ENCODE data around the gene SNX30.

SNX30 gene

DNA sequence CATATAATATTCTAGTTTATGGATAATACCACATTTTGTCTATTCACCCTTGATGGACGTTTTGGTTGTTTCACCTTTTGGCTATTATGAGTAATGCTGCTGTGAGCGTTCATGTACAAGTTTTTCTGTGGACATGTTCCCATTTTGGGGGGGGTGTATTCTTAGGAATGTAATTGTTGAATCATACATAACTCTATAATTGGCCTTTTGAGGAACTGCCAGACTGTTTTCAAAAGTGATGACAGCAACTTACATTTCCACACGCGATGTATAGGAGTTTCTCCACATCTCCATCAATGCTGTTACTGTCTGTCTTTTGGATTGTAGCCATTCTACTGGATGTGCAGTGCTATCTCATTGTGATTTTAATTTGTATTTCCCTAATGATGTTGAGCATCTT is 70.3 kb downstream of the SNX30 start:
- ATAC-seq (replicated peaks; ENCODE audit: extremely low read depth, poor library complexity, severe bottlenecking) (no peak), DNase-seq (ENCODE audit: low spot score in 2 of 2) (no peak)
- Mint-ChIP-seq H3K4me3 (no peak overlapping the region), H3K36me3 (ENCODE audit: insufficient read depth) (peaks cover 17% of the 10 kb centered on the region), H3K27ac (ENCODE audit: low read depth) (no peak overlapping the region), H3K27me3 (no peaks in the 10 kb centered on the region), H3K4me1 (peaks cover 17% of the 10 kb centered on the region), H3K9me3 (no peaks in the 10 kb centered on the region)

- Mint-ChIP-seq H3K36me3 (ENCODE audit: insufficient read depth) (peaks cover 17% of the 10 kb centered on the region), H3K4me3 (no peak overlapping the region), H3K27ac (ENCODE audit: low read depth) (no peak overlapping the region), H3K9me3 (no peaks in the 10 kb centered on the region), H3K27me3 (no peaks in the 10 kb centered on the region), H3K4me1 (peaks cover 6% of the 10 kb centered on the region)
- DNase-seq (ENCODE audit: low spot score in 2 of 2) (no peak), ATAC-seq (replicated peaks; ENCODE audit: extremely low read depth, poor library complexity, severe bottlenecking) (no peak)
Measured at GRCh38 chr9:112822618-112823017, 72.1 kb downstream of the SNX30 start.

- Mint-ChIP-seq H3K4me3 (no peak overlapping the region), H3K27ac (ENCODE audit: low read depth) (no peak overlapping the region), H3K4me1 (peaks cover 6% of the 10 kb centered on the region), H3K36me3 (ENCODE audit: insufficient read depth) (peaks cover 14% of the 10 kb centered on the region), H3K27me3 (no peaks in the 10 kb centered on the region), H3K9me3 (no peaks in the 10 kb centered on the region)
- ATAC-seq (replicated peaks; ENCODE audit: extremely low read depth, poor library complexity, severe bottlenecking) (no peak), DNase-seq (ENCODE audit: low spot score in 2 of 2) (no peak)
Measured at GRCh38 chr9:112823257-112823656, 72.7 kb downstream of the SNX30 start.

DNA sequence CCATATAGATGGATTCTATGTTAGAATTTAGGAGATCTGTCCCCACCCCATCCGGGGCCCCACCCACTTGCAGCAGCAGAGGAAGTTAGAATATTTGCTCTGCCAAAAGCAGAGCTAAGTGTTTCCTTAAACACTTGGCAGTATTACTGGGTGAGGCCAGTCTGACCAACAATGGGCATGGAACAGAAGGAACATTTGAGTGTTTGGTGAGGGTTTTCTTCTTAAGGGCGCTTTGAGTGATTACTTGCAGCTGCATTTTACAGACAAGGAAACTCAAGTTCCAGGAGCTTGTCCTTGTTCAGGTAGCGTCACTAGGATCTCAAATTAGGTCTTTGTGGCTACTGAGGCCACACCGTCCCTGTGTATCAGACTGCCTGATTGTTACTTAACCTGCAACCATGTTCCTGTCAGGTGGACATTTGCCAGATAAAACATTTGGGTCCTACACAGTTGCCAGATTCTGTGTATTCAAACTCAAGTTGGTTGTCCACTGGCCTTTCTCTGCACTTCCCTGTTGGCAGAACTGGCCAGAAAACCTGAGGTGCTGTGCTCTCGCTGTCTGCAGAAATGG is 80.8 kb downstream of the SNX30 start:
- H3K9me3 Mint-ChIP-seq = no peaks in the 10 kb centered on the region
- H3K4me1 Mint-ChIP-seq = peaks cover 6% of the 10 kb centered on the region
- no peak overlapping the region for H3K4me3 Mint-ChIP-seq
- ATAC-seq (replicated peaks; ENCODE audit: extremely low read depth, poor library complexity, severe bottlenecking) (no peak), DNase-seq (ENCODE audit: low spot score in 2 of 2) (no peak)
- no peak overlapping the region for H3K27ac Mint-ChIP-seq (ENCODE audit: low read depth)
- H3K27me3 Mint-ChIP-seq = no peaks in the 10 kb centered on the region
- H3K36me3 Mint-ChIP-seq (ENCODE audit: insufficient read depth) = peaks cover 9% of the 10 kb centered on the region

DNA sequence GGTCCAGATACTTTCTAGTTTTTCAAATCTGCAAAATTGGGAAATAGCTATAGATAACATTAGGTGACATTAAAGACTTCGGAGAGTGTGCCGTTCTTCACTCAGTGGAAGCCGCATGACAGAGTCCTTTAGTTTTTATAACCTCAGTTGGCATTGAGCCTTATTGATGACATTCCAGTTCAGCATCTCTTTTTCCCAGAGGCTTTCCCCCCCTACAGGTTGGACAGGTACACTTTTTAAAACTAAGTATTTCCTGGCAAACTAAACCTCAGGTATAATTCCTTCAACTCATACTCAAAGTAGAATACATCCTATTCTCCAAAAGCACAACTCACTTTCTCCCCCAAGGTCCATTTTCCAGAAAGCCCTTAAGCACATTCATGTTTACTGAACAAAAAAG is 81.4 kb downstream of the SNX30 start:
- peaks cover 6% of the 10 kb centered on the region for H3K4me1 Mint-ChIP-seq
- DNase-seq (ENCODE audit: low spot score in 2 of 2) (no peak), ATAC-seq (replicated peaks; ENCODE audit: extremely low read depth, poor library complexity, severe bottlenecking) (no peak)
- H3K36me3 Mint-ChIP-seq (ENCODE audit: insufficient read depth) = peaks cover 14% of the 10 kb centered on the region
- no peak overlapping the region for H3K27ac Mint-ChIP-seq (ENCODE audit: low read depth)
- H3K27me3 Mint-ChIP-seq = no peaks in the 10 kb centered on the region
- no peaks in the 10 kb centered on the region for H3K9me3 Mint-ChIP-seq
- no peak overlapping the region for H3K4me3 Mint-ChIP-seq

DNA sequence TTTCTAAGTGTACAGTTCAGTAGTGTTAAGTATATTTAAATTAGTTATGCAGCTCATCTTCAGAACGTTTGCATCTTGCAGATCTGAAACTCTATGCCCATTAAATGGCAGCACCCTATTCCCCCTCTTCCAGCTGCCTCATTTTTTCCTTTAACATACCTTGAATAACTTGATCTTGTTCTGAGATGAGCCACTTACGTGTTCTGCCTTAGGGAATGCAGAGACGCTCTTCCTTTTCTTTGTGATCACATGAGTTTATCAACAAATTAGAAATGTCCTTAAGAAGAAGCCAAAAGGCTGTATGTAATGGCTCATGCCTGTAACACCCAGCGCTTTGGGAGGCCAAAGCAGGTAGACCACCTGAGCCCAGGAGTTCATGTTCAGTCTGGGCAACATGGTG is 82.5 kb downstream of the SNX30 start:
- ATAC-seq (replicated peaks; ENCODE audit: extremely low read depth, poor library complexity, severe bottlenecking) (no peak), DNase-seq (ENCODE audit: low spot score in 2 of 2) (no peak)
- H3K36me3 Mint-ChIP-seq (ENCODE audit: insufficient read depth) = peaks cover 19% of the 10 kb centered on the region
- no peak overlapping the region for H3K27ac Mint-ChIP-seq (ENCODE audit: low read depth)
- H3K4me3 Mint-ChIP-seq = no peak overlapping the region
- no peaks in the 10 kb centered on the region for H3K9me3 Mint-ChIP-seq
- peaks cover 6% of the 10 kb centered on the region for H3K4me1 Mint-ChIP-seq
- H3K27me3 Mint-ChIP-seq = no peaks in the 10 kb centered on the region

DNA sequence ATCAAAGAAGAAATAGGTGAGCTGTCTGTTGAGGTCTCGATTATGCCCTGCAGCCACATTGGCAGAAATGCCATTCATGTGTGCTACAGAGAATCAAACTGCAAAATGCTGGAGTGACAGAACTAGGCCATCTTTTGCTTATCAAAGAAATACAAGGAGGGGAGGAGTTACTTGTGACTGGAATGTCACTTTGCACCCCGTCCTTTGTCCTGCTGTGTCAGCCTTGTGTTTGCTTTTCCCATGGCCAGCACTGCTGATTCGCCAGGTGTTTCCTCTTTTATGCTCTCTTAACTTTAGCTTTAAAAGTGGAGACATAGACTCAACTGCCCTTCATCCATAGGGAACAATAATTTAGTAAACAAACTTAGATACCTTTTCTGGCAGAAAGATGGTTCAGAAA is 85.8 kb downstream of the SNX30 start:
- Mint-ChIP-seq H3K9me3 (no peaks in the 10 kb centered on the region), H3K4me3 (no peak overlapping the region), H3K4me1 (no peaks in the 10 kb centered on the region), H3K27me3 (no peaks in the 10 kb centered on the region), H3K27ac (ENCODE audit: low read depth) (no peak overlapping the region), H3K36me3 (ENCODE audit: insufficient read depth) (peaks cover 33% of the 10 kb centered on the region)
- ATAC-seq (replicated peaks; ENCODE audit: extremely low read depth, poor library complexity, severe bottlenecking) (no peak), DNase-seq (ENCODE audit: low spot score in 2 of 2) (no peak)

DNA sequence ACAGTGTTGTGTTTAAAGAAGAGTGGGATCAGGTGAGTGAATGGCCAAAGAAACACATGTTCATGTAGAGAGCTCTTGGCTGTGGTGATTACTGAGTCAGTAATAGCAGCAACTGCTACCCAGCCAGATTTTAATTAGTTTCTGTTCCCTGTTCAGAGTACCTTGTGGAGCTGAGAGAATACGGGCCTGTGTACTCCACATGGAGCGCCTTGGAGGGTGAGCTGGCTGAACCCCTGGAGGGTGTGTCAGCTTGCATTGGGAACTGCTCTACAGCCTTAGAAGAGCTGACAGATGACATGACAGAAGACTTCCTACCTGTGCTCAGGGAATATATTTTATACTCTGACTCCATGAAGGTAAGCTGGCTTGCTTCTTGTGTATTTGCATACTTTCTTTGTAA is 87.8 kb downstream of the SNX30 start:
- no peaks in the 10 kb centered on the region for H3K27me3 Mint-ChIP-seq
- no peaks in the 10 kb centered on the region for H3K9me3 Mint-ChIP-seq
- ATAC-seq (replicated peaks; ENCODE audit: extremely low read depth, poor library complexity, severe bottlenecking) (no peak), DNase-seq (ENCODE audit: low spot score in 2 of 2) (no peak)
- no peak overlapping the region for H3K4me3 Mint-ChIP-seq
- H3K4me1 Mint-ChIP-seq = peaks cover 4% of the 10 kb centered on the region
- peaks cover 31% of the 10 kb centered on the region for H3K36me3 Mint-ChIP-seq (ENCODE audit: insufficient read depth)
- peak overlapping the region; percentile 33 for H3K27ac Mint-ChIP-seq (ENCODE audit: low read depth)

DNA sequence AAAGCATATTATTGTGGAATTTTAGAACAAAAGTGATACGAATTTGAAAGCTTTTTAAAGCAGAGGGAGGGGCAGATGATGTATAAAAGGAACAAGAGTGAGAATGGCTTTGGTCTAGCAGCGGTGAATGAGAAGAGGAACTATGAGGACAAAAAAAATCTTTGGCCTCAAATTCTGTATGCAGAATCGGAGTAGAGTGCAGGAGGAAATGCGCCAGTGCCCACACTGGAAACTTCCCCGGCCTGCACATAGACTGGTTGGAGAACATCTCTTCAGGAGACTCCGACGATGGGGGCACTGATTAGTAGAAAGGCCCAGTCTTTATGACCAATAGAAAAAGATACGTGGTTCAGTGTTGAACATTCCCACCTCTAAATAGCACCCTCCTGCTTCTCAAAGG is 88.8 kb downstream of the SNX30 start:
- no peak for ATAC-seq (replicated peaks; ENCODE audit: extremely low read depth, poor library complexity, severe bottlenecking)
- Mint-ChIP-seq H3K27ac (ENCODE audit: low read depth) (peak overlapping the region; percentile 11), H3K27me3 (no peaks in the 10 kb centered on the region), H3K4me3 (no peak overlapping the region), H3K4me1 (peaks cover 12% of the 10 kb centered on the region), H3K36me3 (ENCODE audit: insufficient read depth) (peaks cover 32% of the 10 kb centered on the region), H3K9me3 (no peaks in the 10 kb centered on the region)
- DNase-seq (ENCODE audit: low spot score in 2 of 2) = no peak

DNA sequence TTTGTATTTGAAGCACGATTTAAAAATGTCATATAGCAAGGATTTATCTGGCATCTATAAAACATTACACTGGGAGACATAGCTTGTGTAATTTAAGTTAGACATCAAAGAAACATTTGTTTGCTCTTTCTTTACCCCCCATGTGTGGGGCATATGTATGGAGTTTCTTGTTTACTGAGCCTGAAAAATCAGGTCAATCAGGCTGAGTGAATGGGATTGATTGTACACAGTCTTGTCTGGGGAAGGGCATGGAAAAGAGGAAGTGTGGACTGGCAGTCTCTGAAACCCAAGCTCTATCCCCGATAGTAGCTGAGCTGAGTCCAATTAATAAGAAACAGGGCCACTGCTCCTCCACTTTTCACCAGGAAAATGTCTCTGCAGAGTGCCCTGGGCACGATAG is 90.7 kb downstream of the SNX30 start:
- Mint-ChIP-seq H3K4me3 (no peak overlapping the region), H3K27ac (ENCODE audit: low read depth) (no peak overlapping the region)
- no peak for ATAC-seq (replicated peaks; ENCODE audit: extremely low read depth, poor library complexity, severe bottlenecking)

DNA sequence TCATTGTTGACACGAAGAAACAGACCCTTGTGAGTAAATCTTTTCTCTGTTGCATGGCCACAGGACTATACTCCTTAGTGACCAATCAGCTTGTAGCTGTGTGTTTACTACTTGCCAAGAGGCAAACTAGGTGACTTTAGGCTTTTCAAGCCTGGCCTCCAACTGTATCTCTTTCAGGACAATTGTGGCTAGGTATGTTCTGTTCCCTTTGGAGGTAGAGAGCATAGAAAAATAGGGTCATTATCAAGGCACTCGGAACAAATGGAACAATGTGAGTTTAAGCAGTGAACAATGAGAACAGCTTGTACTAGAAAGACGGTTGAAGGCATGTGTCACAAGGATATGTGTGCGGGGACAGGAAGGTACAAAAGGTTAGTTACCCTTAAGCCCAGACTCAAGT is 92.0 kb downstream of the SNX30 start:
- peaks cover 14% of the 10 kb centered on the region for H3K4me1 Mint-ChIP-seq

More for the DNA sequence above, 90.7 kb downstream of the SNX30 start:
- H3K36me3 Mint-ChIP-seq (ENCODE audit: insufficient read depth) = peaks cover 31% of the 10 kb centered on the region
- DNase-seq (ENCODE audit: low spot score in 2 of 2) = no peak
- H3K4me1 Mint-ChIP-seq = peaks cover 14% of the 10 kb centered on the region
- H3K27me3 Mint-ChIP-seq = no peaks in the 10 kb centered on the region
- H3K9me3 Mint-ChIP-seq = no peaks in the 10 kb centered on the region

DNA sequence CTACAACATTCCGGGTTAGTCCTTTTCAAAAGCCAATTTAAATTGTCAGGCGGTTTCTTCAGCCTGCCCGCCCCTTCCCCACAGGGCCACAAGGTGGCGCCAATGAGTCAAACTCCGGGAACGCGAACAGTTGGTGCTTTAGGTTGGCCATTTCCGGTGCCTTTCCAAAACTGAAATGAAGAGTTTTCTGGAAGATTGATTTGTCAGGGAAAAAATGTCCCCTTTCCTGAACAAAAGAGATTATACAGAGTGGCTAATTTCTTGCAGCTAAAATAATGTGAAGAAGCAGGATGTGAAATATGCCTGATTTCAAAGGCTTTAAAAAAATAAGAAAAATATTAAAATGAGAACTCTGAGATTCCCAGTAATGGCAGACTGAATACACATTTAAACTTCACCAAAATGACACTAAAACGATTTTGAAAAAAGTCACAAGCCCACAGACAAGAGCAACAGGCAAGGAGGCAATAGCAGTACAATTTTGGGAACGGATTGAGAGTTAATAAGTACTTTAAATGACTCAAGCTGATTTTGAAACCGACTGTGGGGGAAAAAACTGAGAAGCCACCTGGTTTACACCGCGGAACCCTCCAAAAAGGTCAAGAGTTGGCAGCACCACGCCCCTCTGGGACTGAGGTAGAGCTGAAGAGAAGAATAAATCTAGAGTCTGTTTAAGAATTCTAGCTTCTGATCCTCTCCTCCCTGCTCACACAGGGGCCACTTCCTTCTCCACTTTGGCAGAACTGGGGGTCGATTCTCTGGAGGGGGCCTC is 94.4 kb downstream of the SNX30 start:
- ATAC-seq (replicated peaks; ENCODE audit: extremely low read depth, poor library complexity, severe bottlenecking) (no peak), DNase-seq (ENCODE audit: low spot score in 2 of 2) (peak; percentile 50 to 58)
- no peak overlapping the region for H3K27ac Mint-ChIP-seq (ENCODE audit: low read depth)
- H3K4me3 Mint-ChIP-seq = no peak overlapping the region
- H3K27me3 Mint-ChIP-seq = no peaks in the 10 kb centered on the region
- H3K36me3 Mint-ChIP-seq (ENCODE audit: insufficient read depth) = peaks cover 7% of the 10 kb centered on the region
- peaks cover 14% of the 10 kb centered on the region for H3K4me1 Mint-ChIP-seq
- no peaks in the 10 kb centered on the region for H3K9me3 Mint-ChIP-seq

More for the DNA sequence above, 92.0 kb downstream of the SNX30 start:
- ATAC-seq (replicated peaks; ENCODE audit: extremely low read depth, poor library complexity, severe bottlenecking) (no peak), DNase-seq (ENCODE audit: low spot score in 2 of 2) (no peak)
- Mint-ChIP-seq H3K36me3 (ENCODE audit: insufficient read depth) (peaks cover 23% of the 10 kb centered on the region), H3K9me3 (no peaks in the 10 kb centered on the region), H3K27me3 (no peaks in the 10 kb centered on the region), H3K4me3 (no peak overlapping the region), H3K27ac (ENCODE audit: low read depth) (no peak overlapping the region)

Measured in central memory CD8-positive, alpha-beta T cell (primary cell).